Central memory CD4-positive, alpha-beta T cell (primary cell): ENCODE measurements around the gene DLG1.

Experiments
- DNase-seq: peaks from one replicate; pipeline ENCODE4 v3.0.0; 2022

The DLG1 gene

DNA sequence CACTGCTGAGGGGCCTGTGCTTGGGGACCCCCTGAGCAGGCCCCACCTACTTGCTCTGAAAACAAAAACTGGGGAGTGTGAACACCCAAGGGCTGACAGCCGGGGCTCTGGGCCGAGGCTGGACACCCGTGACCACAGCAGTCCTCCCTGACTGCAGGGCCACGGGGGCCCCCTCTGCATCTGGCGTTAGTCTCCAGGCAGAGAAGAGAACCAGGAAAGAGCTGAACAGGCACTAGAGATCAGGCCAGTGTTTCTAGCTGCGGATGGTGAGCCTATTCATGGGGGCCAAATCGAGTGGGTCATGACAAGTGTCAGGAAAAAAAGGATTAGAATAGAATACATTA is 285.9 kb downstream of the DLG1 start:
- no peak for DNase-seq

DNA sequence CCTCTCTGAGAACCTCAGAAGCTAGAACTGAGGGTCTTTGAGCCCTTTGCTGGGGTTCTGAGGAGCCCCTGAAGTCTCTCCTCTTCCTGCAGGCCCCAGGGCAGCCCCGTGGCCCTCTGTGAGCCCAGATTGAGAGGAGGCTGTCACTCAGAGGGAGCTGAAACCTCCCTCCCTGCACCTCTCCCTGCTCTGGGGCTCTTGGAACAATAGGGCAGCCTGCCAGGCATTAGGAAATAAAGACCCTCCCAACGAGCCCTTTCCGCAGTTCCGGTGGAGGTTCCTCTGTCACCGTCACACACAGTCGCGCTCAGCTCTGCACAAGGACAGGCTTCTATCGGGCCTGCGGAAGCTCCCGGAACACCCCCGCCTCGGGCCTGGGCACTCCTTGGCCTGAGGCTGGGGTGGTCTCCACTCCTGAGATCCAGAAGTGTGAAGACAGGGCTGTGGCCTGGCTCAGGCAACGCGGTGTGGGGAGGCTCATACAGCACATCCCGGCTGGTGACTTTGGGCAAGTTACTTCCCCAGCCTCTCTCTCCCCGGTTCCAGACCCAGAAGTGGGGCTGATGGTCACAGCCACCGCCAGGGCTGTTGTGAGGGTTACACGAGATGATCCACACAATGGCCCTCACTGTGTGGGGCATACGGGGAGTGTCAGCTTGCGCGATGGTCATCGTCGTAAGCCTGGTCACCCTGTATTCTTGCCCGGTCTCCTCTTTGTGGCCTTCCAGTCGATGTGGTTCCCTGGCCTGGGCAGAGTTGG is 286.5 kb downstream of the DLG1 start:
- no peak for DNase-seq

DNA sequence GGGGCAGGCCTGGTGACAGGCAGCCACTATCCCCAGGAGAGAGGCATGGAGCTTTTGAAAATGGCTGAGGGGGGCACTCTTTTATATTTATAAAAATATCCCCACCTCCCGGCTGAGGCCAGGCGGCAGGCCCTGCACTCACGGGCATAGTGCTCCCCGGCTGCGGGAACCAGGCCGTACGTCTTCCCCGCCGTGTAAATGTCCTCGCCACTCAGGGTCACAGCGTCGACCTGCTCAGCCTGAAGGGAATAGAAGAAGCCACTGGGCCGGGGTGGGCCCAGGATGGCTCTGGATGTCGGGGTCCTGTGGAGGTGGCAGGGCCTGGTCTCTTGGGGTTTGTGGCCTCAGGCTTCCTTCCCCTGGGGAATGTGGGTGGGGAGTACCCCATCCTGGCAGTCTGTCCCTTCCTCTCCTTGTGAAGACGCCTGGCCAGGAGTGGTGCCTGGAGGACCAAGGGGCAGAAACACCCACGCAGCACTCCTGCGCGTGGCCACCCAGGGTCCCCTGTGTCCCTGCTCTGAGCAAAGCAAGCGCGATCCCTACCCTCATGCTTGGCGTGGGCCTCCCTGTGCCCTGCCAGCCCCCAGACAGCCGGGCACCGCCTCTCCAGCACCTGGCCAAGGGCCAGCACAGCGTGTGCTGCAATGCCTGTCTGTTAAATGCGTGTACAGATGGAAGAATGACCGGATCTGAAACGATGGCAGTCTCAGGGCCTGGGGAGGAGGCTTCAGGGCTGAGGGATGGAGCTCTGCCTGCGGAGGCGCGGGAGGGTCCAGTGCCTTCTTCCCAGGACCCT is 287.7 kb downstream of the DLG1 start:
- no peak for DNase-seq

DNA sequence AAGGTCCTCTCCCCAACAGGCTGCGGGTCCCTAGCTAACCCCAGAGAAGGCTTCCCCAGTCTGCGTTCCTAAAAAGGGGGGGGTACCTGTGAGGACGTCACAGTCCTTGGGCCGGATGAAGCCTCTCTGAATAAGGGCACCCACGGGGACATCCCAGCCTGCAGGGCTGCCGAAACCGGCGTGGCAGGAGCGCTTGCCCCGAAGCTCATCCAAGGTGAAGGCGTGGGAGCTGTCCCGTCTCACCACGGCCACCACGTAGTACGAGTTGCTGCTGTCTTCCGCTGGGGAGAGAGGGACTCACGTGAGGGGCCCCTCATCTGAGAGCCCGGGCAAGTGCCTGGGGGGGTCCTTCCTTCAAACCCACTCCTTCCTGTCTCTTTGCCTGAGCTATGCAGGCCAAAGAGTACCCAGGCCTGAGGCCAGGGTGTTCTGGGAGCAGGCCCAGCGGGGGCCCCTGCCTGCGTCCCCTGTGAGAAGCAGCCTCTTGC is 288.8 kb downstream of the DLG1 start:
- DNase-seq, result no peak

DNA sequence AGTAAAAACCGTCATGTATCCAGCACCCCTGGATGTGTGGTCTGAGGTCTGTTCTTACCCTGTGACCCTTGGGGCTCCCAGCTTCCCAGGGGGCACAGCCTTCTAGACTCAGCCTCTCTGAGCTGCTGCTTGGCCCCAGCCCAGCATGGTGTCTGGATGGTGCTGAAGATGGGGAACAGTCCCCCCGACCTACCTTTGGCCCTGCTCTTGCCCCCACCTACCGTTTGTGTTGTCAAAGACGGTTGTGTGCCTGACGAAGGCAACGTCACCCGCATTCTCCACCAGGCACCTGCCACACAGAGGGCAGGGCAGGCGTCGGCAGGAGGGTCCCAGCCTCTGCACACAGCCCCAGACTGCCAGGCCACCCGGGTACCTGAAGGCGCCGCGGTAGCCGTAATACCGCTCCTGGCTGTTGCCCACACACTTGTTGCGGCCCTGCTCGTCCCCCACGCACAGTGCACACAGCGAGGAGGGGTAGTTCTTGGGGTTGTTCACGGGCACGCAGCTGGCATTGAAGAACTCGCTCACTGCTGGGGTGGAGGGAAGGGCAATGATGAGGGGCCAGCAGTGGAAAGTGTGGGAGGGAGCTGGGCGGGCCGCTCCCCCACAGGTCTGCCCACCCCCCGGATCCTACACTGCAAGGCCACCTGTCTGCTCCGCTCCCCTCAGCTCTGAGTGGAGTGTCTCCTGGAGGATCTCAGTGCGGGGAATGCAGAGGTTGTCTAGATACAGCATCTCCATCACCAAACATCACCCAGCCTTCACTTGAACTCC is 289.8 kb downstream of the DLG1 start:
- DNase-seq, result no peak

DNA sequence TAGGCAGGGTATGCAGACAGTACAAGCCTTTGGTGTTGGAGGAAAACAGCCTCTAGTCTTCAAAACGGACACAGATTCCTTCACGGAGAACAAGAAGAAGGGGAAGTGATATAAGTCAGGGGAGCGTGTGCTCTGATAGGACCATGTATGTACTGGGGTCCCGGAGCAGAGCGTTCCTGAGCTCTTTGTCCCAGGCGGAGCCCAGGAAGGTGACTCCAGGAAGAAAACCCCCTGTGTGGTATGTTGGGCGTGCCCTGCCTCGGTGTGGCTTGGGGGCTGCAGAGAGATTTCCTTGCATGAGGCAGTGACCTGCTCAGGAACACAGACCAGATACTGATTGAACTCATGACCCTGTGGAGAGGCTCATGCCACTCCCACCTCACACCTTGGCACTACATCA is 290.5 kb downstream of the DLG1 start:
- no peak for DNase-seq

DNA sequence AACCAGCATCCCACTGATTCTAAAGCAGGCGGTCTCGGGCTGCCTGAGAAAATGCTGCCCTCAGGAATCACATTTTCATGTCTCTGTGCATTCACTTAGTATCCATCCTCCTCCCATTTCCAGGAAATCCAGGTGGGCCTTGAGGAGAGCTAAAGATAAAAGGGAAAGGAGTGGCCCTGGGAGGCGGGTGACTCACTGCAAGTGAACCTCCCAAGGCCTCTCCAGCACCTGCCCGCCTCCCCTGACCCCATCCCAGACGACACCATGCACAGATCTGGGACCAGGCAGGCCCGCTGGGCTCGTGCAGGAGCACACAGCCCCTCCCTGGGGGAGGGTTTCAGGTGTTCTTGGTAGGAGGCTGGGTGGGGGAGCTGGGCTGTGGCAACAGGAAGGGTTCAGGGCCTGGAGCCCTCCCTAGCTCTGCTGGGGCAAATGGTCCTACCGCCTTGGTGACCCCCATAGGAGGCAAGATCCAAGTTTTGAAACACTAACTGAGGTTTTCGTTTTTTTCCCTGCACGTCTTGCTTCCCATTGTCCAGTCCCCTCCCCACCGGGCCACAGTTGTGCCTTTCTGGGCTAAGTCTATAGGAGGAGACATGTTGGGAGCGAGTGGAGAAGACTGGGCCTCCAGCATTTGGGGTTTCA is 291.0 kb downstream of the DLG1 start:
- no peak for DNase-seq

DNA sequence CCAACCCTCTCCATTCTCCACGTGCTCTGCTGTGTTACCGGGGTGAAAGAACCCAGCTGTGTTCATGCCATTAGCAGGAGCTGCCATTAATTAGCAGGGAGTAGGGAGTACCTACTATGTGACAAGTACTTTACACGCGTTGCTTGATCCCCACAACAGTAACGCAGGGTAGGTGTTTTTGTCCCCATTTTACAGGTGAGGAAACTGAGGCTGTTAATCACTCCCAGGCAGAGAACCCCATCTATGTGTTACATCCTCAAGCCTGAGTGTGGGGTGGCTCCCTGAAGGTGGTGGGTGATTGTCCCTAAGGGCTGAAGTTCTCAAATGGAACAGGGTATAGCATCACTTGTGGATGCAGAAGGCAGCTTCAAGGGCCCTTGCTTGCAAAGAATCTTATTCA is 291.6 kb downstream of the DLG1 start:
- DNase-seq, result no peak

DNA sequence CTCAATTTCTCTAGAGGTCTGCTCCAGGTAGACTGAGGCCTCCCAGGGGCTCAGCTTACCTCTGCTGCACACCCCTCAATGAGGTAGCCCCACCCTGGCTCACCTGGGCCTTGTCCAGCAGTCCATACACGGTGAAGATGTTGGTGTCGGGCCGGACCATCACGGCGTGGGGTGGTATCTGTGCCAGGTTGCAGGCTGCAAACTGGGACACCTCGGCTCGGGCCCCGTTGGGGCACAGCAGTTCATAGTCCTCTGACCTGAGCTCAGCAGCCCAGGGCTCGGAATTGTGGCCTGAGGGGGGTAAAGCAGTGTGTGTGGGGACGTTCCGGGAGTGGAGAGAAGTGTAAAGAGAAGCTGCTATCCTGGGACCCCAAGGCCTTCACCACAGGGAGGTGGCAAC is 292.0 kb downstream of the DLG1 start:
- no peak for DNase-seq

DNA sequence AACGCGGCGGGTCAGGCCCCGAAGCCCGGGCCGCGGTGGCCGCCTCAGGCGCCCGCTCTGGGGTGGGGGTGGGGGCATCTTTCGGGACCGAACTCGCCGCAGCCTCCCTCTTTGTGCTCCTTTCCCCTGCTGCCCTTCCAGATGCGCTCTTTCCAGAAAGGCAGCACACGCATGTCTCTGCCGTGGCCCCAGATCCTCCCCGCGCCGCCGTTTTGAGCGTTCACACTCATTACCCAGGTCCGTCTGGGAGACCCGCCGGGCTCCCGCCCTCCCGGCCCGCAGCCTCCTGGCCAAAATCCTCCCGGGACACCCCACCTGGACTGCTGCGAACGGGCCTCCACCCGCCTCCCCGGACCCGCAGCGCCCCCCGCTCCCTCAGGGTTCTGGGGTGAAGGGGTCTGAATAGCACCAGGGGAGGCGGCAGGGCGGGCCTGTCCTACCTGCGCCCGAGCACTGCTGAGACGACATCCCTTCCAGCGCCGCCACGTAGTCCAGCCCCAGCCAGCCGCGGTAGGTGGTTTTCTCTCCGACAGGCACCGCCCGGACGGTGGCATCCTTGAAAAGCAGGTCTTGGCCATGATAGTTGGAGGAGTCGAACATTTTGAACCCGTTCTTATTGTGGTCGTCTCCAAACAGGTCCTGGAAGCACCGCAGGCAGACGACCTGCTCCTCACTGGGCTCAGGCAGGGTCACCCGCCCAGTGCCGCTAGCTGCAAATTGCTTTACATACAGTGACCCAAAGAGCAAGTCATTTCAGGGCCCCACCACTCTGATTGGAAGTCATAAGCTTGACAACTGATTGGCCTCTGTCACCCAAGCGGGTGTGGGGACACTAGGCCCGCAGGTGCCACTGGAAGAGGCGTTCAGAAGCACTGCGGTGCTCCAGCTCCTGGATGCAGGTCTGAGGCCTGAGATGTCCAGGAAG is 294.7 kb downstream of the DLG1 start:
- no peak for DNase-seq

DNA sequence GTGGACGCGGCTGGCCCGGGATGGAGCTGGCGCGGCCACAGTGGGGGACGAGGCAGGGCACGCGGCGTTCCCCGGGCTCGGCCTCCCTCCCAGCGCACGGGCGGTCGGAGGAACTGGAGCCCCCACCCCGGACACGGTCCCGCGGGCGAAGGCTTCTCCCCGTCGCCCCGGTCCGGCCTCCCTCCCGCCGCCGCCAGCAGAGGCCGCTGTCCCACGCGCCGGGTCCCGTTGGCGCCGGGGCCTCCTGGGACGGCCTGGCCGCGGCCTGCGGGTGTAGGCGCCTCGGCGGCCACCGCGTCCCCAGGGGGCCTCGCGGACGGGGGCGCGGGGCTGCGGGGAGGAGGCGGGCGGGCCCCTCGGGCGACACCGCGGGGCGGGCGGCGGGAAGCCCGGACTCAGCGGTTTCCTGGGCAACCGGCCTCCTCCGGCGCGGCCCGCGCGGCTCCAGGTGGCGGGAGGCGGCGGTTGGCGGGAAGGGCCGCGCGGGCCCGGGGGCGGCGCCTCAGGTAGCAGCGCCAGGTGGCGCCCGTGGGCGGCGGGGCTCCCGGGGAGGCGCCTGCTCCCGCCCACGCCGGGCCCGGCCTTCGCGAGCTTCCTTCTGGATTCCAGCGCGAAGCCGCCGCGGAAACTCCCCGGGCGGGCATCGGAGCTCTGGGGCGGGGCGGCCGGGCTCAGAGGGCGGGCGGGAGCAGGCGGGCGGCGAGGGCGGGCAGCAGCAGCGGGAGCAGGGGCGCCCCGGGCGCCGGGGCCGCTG is 295.5 kb downstream of the DLG1 start:
- peak; percentile 77 for DNase-seq

DNA sequence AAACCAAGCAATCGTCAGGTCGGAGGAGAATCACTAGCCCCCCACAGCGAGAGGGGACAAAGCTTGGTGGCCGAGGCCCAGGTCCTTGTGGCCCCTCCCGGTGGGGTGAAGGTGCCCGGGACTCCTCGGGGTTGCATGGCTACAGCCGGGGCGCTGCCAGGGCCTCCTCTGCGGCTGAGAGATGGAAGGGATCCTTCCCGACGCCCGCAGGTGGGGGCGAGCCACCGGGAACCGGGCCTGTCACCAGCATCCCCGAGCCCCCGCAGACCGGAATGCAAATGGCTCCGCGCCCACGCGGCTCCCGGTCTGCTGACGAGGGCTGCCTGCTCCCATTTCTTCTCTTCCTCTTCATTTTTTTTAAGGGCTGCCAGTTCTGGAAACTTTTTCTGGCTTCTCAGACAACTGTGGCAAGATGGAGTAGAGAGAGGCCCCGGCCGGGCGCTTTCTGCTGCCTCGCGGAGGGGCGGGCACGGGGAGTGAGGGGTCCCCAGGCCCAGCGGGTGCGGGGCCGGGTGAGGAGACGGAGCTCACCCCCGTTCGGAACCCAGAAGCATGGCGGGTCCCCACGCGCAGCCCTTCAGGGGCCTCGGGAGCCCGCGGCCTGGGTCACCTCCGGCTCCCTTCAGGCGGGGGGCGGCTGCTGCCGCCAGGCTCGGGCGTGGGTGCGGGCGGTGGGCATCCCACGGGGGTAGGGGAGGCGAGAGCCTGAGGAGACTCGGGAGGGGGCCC is 296.3 kb downstream of the DLG1 start:
- no peak for DNase-seq

DNA sequence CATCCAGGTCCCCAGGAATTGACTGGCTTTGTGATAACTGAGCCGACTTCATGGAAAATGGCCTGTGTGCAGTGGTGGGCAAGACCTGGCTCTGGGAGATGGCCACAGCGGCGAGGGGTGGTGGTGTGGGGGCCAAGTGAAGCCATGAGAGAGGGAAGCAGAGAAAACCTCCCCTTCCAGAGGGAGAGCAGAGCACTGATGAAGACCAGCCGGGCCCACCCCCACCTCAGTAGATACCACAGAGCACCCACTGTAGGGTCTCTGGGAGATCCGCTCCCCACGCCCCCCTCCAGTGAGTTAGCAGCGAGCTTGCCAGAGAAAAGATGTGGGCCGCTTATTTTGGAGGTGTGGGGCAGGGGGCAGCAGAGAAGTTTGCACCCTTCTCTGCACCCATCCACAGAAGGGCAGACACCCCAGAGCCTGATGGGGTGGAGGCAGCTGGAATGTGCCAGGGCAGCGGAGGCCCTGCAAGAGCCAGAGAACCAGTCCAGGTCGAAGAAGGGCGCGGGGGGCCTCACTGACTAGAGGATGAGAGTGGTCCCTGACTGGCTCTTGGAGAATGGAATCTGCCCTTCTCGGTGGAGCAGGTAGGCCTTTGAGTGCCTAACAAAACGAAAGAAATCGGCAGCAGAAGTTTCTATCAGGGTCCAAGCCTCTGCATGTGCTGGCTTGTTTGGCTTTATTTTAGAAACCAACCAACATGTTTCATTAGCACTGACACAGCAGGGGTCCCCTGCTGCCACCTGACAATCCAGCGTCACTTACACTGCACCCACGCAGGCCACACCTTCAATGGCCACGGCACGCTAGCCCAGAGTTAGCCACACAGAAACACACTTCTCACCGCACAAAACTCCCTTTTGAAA is 297.1 kb downstream of the DLG1 start:
- DNase-seq, result no peak

DNA sequence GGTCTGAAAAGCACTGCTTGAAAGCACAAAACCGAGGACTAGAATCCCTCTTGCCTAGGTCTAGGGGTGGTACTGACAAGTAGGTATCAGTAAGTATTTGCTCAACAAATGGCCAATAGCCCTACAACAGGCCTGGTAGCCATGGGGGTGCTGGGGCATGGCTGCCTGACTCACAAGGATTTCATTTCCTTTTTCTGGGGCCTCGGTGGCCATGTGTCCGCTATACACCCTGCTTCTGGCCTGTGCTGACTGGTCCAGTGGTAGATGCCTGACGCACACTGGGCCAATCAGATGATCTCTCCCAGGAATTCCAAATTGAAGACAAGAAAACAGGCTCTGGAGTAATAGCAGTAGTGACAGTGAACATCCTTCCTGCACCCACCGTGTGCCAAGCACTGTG is 298.2 kb downstream of the DLG1 start:
- no peak for DNase-seq

DNA sequence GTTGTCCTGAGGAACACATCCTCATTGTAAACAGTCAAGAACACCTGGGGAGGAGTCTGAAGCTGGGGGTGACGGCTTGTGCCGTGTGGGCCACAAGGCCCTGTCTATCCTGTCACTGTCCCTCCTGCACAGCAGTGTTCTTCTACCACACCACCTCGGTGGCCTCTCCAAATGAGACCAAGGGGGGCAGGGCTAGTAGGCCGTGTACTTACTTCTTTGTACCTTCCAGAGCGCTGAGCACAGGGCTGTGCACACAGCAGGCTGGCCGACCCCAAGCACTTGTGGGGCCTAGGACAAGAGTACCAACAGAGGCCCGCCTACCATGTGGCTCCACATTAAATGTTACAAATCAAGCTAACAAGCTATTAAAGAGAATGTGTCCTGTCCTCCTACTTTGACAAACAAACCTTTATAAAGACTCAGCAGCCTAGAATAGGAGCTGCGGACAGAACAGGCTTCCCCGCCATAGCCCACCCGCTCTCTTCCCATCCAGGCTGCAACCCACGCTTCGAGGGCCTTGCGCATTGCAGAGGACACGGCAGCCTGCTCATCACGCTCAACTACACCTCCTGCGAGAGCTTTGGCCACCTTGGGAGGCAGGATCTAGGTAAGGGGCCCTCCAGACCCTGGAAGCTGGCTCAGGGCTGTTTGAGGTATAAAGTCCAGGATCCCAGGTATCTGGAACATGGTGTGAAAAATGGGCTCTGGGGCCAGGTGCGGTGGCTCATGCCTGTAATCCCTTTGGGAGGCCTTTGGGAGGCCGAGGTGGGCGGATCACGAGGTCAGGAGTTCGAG is 299.2 kb downstream of the DLG1 start:
- DNase-seq, result no peak

DNA sequence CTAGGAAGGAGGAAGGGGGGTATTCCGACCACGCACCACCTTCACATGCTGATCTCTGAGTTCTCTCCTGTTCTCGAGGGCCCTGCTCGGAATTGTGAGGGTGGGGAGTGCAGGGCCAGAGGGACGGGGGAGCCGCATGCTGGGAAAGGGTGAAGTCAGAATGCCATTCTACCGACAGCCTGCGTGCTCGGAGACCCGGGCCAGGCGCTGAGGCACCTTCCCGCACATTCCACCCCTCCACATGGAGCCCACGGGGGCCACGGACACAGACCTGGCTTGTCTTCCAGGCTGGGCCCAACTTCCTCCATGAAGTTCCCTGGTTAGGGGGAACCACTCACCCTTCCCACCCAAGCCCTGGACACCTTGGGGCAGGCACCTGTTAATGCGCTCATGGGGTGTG is 301.1 kb downstream of the DLG1 start:
- no peak for DNase-seq

DNA sequence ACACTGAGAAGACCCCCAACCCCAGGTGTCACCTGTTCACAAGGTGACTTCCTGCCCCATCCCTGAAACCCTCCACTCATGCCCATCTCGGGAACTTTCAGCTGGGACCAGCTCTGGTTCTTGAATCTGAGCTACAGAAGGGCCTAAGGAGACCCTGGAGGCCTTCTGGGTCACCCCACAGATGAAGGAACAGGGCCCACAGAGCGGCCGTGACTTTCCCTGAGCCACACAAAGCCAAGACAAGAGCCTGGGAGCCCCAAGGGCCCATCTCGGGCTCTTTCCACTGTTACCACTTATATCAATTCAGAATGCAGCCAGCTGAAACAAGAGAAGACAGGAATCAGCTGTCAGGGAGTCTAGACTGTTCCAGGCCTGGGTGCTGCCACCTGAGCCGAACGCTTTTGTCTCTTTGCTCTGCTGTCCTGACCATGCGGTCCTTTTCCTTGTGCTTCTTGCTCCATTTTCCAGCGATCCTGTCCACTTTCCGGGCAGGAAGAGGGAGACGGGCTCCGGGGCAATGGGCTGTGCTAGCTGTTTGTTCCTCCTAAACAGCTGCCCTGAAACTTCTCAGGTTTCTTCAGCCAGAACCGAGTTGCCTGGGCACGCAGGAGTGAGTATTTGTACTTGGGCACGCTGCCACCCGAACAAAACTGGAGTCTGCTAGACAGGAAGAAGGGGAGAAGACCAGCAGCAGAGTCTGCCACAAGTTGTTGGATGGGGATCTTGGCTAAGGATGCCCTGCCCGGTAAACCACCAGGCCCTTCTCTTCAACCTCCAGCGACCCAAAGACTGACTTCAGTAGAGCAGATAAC is 301.8 kb downstream of the DLG1 start:
- DNase-seq, result no peak
